Fibroblast of villous mesenchyme (primary cell): ENCODE results near the gene MRPL34. TPM values are rescaled to one million over a fixed set of nuclear protein-coding genes. Genes with fewer than 3 reads are reported as not detected.

Source experiments
- DNase-seq: peaks from one replicate; pipeline ENCODE4 v3.0.0-alpha.2; 2010; ENCODE audit warnings: low read depth
- H3K4me3 ChIP-seq: 2 replicates; pipeline ENCODE4 v1.5.1; 2011; ENCODE audit warnings: low read depth, mild to moderate bottlenecking, low read length
- total RNA-seq: library from RNA; depleted of rRNA; stranded (reverse); fragments of >200 nt; gene quantifications from 2 replicates; pipeline ENCODE4 v1.2.3, GENCODE V29; 2012
- TF ChIP-seq, protein P1 (sequence below): IDR thresholded peaks from 2 replicates; pipeline ENCODE4 v1.5.1; 2012; ENCODE audit warnings: low read depth, mild to moderate bottlenecking, low read length; ENCODE audit not compliant: insufficient read depth

MRPL34 gene
- total RNA-seq, 1 donor, result 29.8 TPM

DNA sequence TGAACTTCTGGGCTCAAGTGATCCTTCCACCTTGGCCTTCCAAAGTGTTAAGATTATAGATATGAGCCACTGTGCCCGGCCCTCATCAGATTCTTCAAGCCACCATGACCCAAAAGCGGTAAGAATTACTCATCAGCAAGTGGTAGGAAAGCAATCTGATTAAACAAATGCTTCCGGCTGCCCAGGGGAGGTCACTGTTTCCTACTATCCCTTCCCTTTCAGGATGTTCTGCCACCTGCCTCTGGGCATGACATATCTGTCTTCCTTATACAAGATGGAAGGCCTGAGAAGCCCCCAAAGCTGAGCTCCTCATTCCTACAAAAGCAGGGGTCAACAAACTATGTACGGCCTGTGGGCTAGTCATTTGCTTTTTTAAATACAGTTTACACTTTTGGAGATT is 9.4 kb upstream of the MRPL34 start:
- H3K4me3 ChIP-seq, result no peak overlapping the region
- DNase-seq, result peak; percentile 37
- TF ChIP-seq, protein P1, sequence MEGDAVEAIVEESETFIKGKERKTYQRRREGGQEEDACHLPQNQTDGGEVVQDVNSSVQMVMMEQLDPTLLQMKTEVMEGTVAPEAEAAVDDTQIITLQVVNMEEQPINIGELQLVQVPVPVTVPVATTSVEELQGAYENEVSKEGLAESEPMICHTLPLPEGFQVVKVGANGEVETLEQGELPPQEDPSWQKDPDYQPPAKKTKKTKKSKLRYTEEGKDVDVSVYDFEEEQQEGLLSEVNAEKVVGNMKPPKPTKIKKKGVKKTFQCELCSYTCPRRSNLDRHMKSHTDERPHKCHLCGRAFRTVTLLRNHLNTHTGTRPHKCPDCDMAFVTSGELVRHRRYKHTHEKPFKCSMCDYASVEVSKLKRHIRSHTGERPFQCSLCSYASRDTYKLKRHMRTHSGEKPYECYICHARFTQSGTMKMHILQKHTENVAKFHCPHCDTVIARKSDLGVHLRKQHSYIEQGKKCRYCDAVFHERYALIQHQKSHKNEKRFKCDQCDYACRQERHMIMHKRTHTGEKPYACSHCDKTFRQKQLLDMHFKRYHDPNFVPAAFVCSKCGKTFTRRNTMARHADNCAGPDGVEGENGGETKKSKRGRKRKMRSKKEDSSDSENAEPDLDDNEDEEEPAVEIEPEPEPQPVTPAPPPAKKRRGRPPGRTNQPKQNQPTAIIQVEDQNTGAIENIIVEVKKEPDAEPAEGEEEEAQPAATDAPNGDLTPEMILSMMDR, result peak; percentile 14

DNA sequence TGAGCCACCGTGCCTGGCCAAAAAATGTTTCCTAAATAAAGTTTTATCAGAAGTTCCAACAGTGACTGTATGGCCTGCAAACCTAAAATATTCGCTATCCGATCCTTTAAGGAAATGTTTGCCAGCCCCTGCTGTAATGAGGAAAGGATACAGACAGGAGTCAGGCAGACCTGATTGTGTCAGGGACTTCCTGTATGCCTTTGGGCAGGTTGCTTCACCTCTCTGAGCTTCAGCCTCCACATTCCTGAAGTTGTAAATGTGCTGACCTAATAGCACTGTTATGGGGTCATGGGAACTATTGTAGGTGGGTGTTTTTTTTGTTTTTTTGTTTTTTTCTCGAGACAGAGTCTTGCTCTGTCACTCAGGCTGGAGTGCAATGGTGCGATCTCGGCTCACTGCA is 8.7 kb upstream of the MRPL34 start:
- DNase-seq, result no peak
- TF ChIP-seq, protein P1, result no peak
- no peak overlapping the region for H3K4me3 ChIP-seq

DNA sequence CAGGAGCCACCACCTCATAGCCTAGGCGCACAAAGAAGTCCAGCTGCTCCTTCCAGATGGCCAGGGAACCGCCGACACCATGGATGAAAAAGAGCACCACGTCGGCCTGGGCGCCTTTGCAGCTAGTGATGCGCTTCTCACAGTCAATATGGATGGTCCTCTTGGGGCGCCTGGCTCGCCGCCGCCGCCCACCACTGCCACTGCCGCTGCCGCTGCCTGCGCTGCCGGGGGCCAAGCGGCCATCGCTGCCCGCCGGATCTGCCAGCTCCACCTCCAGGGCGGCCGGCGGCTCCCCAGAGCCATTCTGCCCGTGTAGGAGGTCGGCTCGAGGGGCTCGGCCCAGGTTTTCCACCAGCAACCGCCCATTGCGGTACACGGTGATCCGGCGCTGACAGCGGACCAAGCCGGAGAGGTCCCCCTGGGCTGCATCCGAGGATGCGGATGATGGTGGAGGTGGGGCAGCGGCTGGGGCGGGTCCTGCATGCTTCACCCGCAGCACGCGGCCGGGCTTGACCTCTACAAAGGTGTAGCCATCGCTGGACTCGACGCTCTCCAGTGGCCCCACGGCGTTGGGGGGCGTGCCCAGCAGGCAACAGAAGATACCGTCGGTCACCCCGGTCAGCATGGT is 4.6 kb upstream of the MRPL34 start:
- DNase-seq, result no peak
- TF ChIP-seq, protein P1, result no peak
- H3K4me3 ChIP-seq, result no peak overlapping the region

DNA sequence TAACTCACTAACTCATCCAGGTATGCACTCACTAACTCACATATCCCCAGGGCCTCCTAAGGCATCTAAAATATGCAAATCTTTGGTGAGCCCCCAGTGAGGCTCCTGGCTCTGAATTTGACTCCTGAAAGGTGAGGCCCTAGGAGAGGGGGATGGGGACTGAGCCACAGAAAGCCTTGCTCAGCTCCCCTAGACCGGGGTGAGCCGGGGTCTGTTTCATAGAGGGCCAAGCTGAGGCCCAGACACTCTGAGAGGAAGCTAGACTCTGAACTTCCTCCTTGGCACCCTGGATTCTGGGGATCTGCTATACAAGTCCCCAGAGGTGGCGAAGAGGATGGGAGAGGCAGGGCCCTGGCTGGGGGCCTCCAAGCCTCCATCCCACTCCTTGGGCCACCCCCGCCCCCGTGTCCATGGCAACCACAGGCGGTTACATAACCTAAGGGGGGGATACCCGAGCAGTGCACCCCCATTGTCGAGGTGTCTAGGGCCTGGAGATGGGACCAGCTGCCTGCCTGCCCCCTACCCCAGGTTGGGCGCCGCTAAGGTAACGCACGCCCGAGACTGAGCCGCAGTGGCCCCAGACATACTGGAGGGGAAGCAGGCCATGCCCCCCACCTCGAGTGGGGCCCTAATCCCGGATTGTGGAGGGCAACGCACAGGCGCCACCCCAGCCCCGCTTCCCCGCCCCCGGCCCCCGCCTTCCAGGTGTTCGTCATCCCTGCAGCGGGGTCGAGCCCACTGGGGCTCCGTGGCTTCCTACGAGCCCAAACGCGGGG is 3.1 kb upstream of the MRPL34 start:
- no peak for DNase-seq
- peak overlapping the region; percentile 71 for H3K4me3 ChIP-seq

DNA sequence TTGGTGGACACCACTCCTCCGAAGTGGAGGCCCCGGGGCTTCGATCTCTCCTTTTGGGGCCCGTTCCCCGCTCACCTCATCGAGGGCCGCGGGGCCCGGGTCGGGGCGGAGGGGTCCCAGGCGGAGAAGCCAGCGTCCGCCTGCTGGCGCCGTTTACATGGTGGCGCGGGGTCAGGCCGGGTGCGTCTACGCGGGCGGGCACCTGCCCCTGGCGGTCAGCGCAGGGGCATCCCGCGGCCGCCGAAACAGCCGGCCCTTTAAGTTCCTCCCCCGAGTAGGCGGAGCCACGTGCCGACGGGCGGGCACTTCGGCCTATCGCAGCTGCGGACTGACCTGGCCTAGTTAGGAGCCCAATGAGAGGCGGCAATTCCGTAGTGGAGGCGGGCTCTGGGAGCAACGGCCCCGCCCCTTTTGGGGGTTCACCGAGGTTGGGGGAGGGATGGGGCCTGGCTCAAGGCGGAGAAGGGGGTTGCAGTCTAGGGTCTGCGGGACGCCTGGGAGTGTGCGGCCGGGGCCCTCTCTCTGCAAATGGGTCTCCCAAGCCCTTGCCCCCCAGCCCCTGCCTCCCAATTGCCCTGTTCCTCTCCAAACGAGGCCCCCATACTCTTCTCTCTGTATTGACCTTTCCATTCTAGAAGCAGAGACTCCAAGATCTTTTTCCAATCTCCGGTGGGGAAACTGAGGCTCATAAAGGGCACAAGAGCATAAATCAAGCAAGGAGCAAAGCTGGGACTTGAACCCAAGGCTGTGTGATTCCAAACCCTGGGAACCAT is 2.3 kb upstream of the MRPL34 start, which contains the start of gene ABHD8:
ABHD8 (minus strand) TSS at position 259 of the 773 bp plus-strand sequence. CDS start 1,809 bp downstream, outside the sequence.
- TF ChIP-seq, protein P1, result peak; percentile 44
- peak within 1 kb of the TSS; percentile 71 for H3K4me3 ChIP-seq
- DNase-seq, result peak; percentile 96

More for the DNA sequence above, 3.1 kb upstream of the MRPL34 start:
- TF ChIP-seq, protein P1, result no peak

DNA sequence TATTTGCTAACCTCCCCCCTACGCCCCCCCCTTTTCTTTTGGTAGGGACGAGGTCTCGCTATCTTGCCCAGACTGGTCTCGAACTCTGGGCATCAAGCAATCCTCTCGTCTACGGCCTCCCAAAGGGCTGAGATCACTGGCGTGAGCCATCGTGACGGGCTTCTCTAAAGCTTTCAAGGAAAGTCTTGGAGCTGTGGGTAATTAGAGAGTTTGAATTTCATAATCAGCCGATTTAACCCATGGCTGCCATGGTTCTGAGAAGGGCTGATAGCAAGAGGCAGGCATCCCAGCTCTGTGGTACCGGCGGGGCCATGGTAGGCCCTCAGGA is 1.8 kb upstream of the MRPL34 start:
- TF ChIP-seq, protein P1, result no peak
- DNase-seq, result no peak
- no peak overlapping the region for H3K4me3 ChIP-seq
